SK-N-SH (cell line): ENCODE data around the gene EIPR1. TPM values are rescaled to one million over a fixed set of nuclear protein-coding genes. Genes with fewer than 3 reads are reported as not detected.

ENCODE experiments used
- CTCF ChIA-PET: fragments of 300-600, 350-600 bp; formaldehyde crosslinking; extraction: SDS; loops from one replicate; lab custom pipeline; 2021; lab: Yijun Ruan, JAX
- POLR2A ChIA-PET: fragments of 350-600 bp; sonication (Branson Sonifier 250); formaldehyde crosslinking; extraction: SDS; loops from one replicate; lab custom pipeline; 2020; ENCODE audit warnings: antibody characterized with exemption, inconsistent platforms; lab: Yijun Ruan, JAX
- DNase-seq: peaks from one replicate; pipeline ENCODE4 v3.0.0; 2012
- H2AFZ ChIP-seq: fragments of 200-600 bp; sonication (generic); 2 replicates; pipeline ENCODE4 v1.8.1; 2016; ENCODE audit warnings: antibody characterized with exemption, mild to moderate bottlenecking, low read depth
- H3F3A ChIP-seq: fragments of 200-600 bp; sonication (generic); replicated peaks from 2 replicates; pipeline ENCODE3; 2016; ENCODE audit warnings: antibody characterized with exemption, mild to moderate bottlenecking; ENCODE audit not compliant: insufficient read depth
- H3K27ac ChIP-seq, 2 experiments: fragments of 200-500 bp in 1 of 2; fragments of 200-600 bp in 1 of 2; sonication (Bioruptor generic) in 1 of 2; sonication (generic), shearing (Covaris generic) in 1 of 2; 2 replicates each; pipeline versions ENCODE4 v1.5.1 to v1.6.1; 2014 to 2016; ENCODE audit warnings: low read depth in 2 of 2, inconsistent platforms in 1 of 2, low read length in 1 of 2, mild to moderate bottlenecking in 1 of 2, mixed read lengths in 1 of 2
- H3K27me3 ChIP-seq: fragments of 200-600 bp; sonication (generic), shearing (Covaris generic); 2 replicates; pipeline ENCODE4 v1.6.1; 2016; ENCODE audit warnings: mixed run types; ENCODE audit not compliant: insufficient read depth
- H3K36me3 ChIP-seq, 2 experiments: fragments of 200-500 bp in 1 of 2; fragments of 200-600 bp in 1 of 2; sonication (Bioruptor generic) in 1 of 2; sonication (generic) in 1 of 2; replicated peaks in 1 of 2; 2 replicates each; pipeline versions ENCODE3 to v1.5.1; 2014 to 2016; ENCODE audit warnings: low read length in 1 of 2, mild to moderate bottlenecking in 1 of 2; ENCODE audit not compliant: insufficient read depth in 2 of 2, control insufficient read depth in 1 of 2
- H3K4me1 ChIP-seq, 2 experiments: fragments of 200-500 bp in 1 of 2; fragments of 200-600 bp in 1 of 2; sonication (Bioruptor generic) in 1 of 2; sonication (generic), shearing (Covaris generic) in 1 of 2; 2 replicates each; pipeline versions ENCODE4 v1.5.1 to v1.6.1; 2014 to 2016; ENCODE audit warnings: low read depth in 1 of 2, low read length in 1 of 2, mixed run types in 1 of 2; ENCODE audit not compliant: insufficient read depth in 2 of 2, control insufficient read depth in 1 of 2
- H3K4me2 ChIP-seq: fragments of 200-600 bp; sonication (generic), shearing (Covaris generic); 2 replicates; pipeline ENCODE4 v1.6.1; 2017; ENCODE audit warnings: mixed run types
- H3K4me3 ChIP-seq, 2 experiments: fragments of 200-500 bp in 1 of 2; fragments of 200-600 bp in 1 of 2; sonication (Bioruptor generic) in 1 of 2; sonication (generic), shearing (Covaris generic) in 1 of 2; 2 replicates each; pipeline versions ENCODE4 v1.5.1 to v1.8.1; 2014 to 2016; ENCODE audit warnings: low read depth in 2 of 2, inconsistent platforms in 1 of 2, low read length in 1 of 2, mild to moderate bottlenecking in 1 of 2, mixed read lengths in 1 of 2, moderate library complexity in 1 of 2
- H3K79me2 ChIP-seq: fragments of 200-600 bp; sonication (generic); 2 replicates; pipeline ENCODE4 v1.8.1; 2017; ENCODE audit warnings: mild to moderate bottlenecking; ENCODE audit not compliant: insufficient read depth
- H3K9ac ChIP-seq: fragments of 200-600 bp; sonication (generic); 2 replicates; pipeline ENCODE4 v1.6.1; 2017; ENCODE audit warnings: mixed run types
- H3K9me2 ChIP-seq: fragments of 200-600 bp; sonication (generic); 2 replicates; pipeline ENCODE4 v1.6.1; 2017; ENCODE audit warnings: mixed run types
- H3K9me3 ChIP-seq: fragments of 200-600 bp; sonication (generic); 2 replicates; pipeline ENCODE4 v1.6.1; 2017; ENCODE audit warnings: mixed run types, mild to moderate bottlenecking, moderate library complexity
- H4K20me1 ChIP-seq: fragments of 200-600 bp; sonication (generic); 2 replicates; pipeline ENCODE4 v1.6.1; 2017; ENCODE audit warnings: mild to moderate bottlenecking, mixed run types; ENCODE audit not compliant: insufficient read depth
- CTCF ChIP-seq: fragments of 200-600 bp; sonication (generic); IDR thresholded peaks from 2 replicates; pipeline ENCODE4 v1.6.1; 2017; ENCODE audit warnings: antibody characterized with exemption, mild to moderate bottlenecking, moderate library complexity
- ELF1 ChIP-seq: IDR thresholded peaks from 2 replicates; pipeline ENCODE4 v1.4.0; 2012
- EP300 ChIP-seq, 2 experiments: IDR thresholded peaks; 2 replicates each; pipeline versions ENCODE4 v1.4.0 to v1.6.1; 2012; ENCODE audit warnings: borderline replicate concordance in 1 of 2, low read depth in 1 of 2, low read length in 1 of 2
- EZH2phosphoT487 ChIP-seq: fragments of 200-600 bp; sonication (generic); IDR thresholded peaks from 2 replicates; pipeline ENCODE4 v1.6.1; 2017; ENCODE audit warnings: low read depth, mixed run types, mild to moderate bottlenecking, antibody characterized with exemption, moderate library complexity, borderline replicate concordance
- FOSL2 ChIP-seq: IDR thresholded peaks from 2 replicates; pipeline ENCODE4 v1.4.0; 2012; ENCODE audit warnings: low read depth, mild to moderate bottlenecking, moderate library complexity, borderline replicate concordance
- GATA2 ChIP-seq: sonication (generic); formaldehyde crosslinking; IDR thresholded peaks from 2 replicates; pipeline ENCODE4 v1.5.0; 2020; ENCODE audit warnings: mild to moderate bottlenecking, missing genetic modification reagents
- JUND ChIP-seq: IDR thresholded peaks from 2 replicates; pipeline ENCODE4 v1.4.0; 2012
- MAX ChIP-seq: IDR thresholded peaks from 2 replicates; pipeline ENCODE4 v1.4.0; 2012; ENCODE audit warnings: low read depth
- MEF2A ChIP-seq: IDR thresholded peaks from 2 replicates; pipeline ENCODE4 v1.4.0; 2012; ENCODE audit warnings: low read depth, borderline replicate concordance
- NRF1 ChIP-seq: IDR thresholded peaks from 2 replicates; pipeline ENCODE4 v1.6.1; 2012; ENCODE audit warnings: low read depth, mild to moderate bottlenecking, low read length
- POLR2AphosphoS5 ChIP-seq: IDR thresholded peaks from 2 replicates; pipeline ENCODE4 v1.6.1; 2012; ENCODE audit warnings: low read depth, low read length
- RCOR1 ChIP-seq: fragments of 150-350 bp; IDR thresholded peaks from 2 replicates; pipeline ENCODE4 v1.6.1; 2017; ENCODE audit warnings: antibody characterized with exemption, low read length
- RFX5 ChIP-seq: IDR thresholded peaks from 2 replicates; pipeline ENCODE4 v1.6.1; 2012; ENCODE audit warnings: mild to moderate bottlenecking, improper control_type of control experiment, low read length
- RXRA ChIP-seq: IDR thresholded peaks from 2 replicates; pipeline ENCODE4 v1.4.0; 2012; ENCODE audit warnings: low read depth, mild to moderate bottlenecking, borderline replicate concordance
- SIN3A ChIP-seq: IDR thresholded peaks from 2 replicates; pipeline ENCODE4 v1.6.1; 2012; ENCODE audit warnings: low read depth, mild to moderate bottlenecking, low read length, moderate library complexity, borderline replicate concordance
- SMC3 ChIP-seq: IDR thresholded peaks from 2 replicates; pipeline ENCODE4 v1.6.1; 2012; ENCODE audit warnings: low read depth, low read length, improper control_type of control experiment
- USF1 ChIP-seq: IDR thresholded peaks from 2 replicates; pipeline ENCODE4 v1.4.0; 2012; ENCODE audit warnings: low read depth, borderline replicate concordance
- WGBS: methylation state at CpG from one replicate; pipeline ENCODE4 v1.1.6; 2017; ENCODE audit warnings: low lambda C conversion rate; 5-methylcytosine and 5-hydroxymethylcytosine counted together
- polyA plus RNA-seq, 3 experiments: library from polyadenylated mRNA; depleted of rRNA; stranded (reverse); fragments of >200 nt; gene quantifications; 2 replicates each; pipeline ENCODE4 v1.2.3, GENCODE V29; 2012
- TF ChIP-seq, protein P1 (sequence below): fragments of 150-350 bp; IDR thresholded peaks from 2 replicates; pipeline ENCODE4 v1.6.1; 2017; ENCODE audit warnings: antibody characterized with exemption, low read length, low read depth, borderline replicate concordance

Gene EIPR1
- polyA plus RNA-seq, 1 of the 3 experiments (the other 2 are of a cell fraction) = 85.9 TPM

GRCh38 chr2:3241971-3242746 lies 135.5 kb downstream of the EIPR1 start:
- H3K9me2 ChIP-seq = no peaks in the 10 kb centered on the region
- H3K4me2 ChIP-seq = no peak overlapping the region
- no peak for DNase-seq
- no peak overlapping the region for H3K4me3 ChIP-seq
- H3F3A ChIP-seq = no peaks in the 10 kb centered on the region
- H3K27me3 ChIP-seq = no peaks in the 10 kb centered on the region
- ChIA-PET CTCF (interaction anchor here (0.7 to 1.7 kb wide), 3 partner anchors 11 to 115 kb away, joined by 3 to 4 read pairs (median 3); no protein-coding TSS in a partner anchor), POLR2A (no interaction called here)
- H2AFZ ChIP-seq = no peak overlapping the region
- H3K79me2 ChIP-seq = no peaks in the 10 kb centered on the region
- peaks cover 0 to 9% of the 10 kb centered on the region in 2 experiments; a peak in 1 of 4 replicates for H3K4me1 ChIP-seq
- no peak overlapping the region for H3K27ac ChIP-seq
- TF ChIP-seq POLR2AphosphoS5 (no peak), MAX (no peak), FOSL2 (no peak), ELF1 (no peak), EZH2phosphoT487 (no peak), RFX5 (no peak), GATA2 (CRISPR knock-in tag) (no peak), EP300 (IDR thresholded peaks at IDR 0.05; ENCODE audit: borderline replicate concordance in 1 of 2, low read depth in 1 of 2, low read length in 1 of 2) (no peak), SMC3 (no peak), USF1 (no peak), RXRA (no peak), NRF1 (no peak), CTCF (no peak), MEF2A (no peak), SIN3A (no peak), JUND (no peak), RCOR1 (no peak)
- TF ChIP-seq, protein P1, sequence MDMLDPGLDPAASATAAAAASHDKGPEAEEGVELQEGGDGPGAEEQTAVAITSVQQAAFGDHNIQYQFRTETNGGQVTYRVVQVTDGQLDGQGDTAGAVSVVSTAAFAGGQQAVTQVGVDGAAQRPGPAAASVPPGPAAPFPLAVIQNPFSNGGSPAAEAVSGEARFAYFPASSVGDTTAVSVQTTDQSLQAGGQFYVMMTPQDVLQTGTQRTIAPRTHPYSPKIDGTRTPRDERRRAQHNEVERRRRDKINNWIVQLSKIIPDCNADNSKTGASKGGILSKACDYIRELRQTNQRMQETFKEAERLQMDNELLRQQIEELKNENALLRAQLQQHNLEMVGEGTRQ = no peak
- no peaks in the 10 kb centered on the region for H3K9me3 ChIP-seq
- no peak overlapping the region for H3K9ac ChIP-seq
- H3K36me3 ChIP-seq = peaks cover 0 to 9% of the 10 kb centered on the region in 2 experiments
- 91% methylated on average over 17 of the region's 25 CpGs for WGBS
- no peaks in the 10 kb centered on the region for H4K20me1 ChIP-seq
